ENCODE data around the gene SH2D3A.

GRCh38 chr19:6707011-6707657 lies 60.1 kb downstream of the SH2D3A start:
- no peak for TF ChIP-seq EZH2 (optimal IDR thresholded peaks at IDR 0.05; ENCODE audit: low read depth, low read length)
- TF ChIP-seq CTCF (IDR thresholded peaks at IDR 0.05; ENCODE audit: low read length) = no peak
- TF ChIP-seq EZH2phosphoT487 (IDR thresholded peaks at IDR 0.05; ENCODE audit: low read length) = no peak
